Neural progenitor cell (in vitro differentiated cells): ENCODE data around the gene NDOR1. TPM values are rescaled to one million over a fixed set of nuclear protein-coding genes. Genes with fewer than 3 reads are reported as not detected.

ENCODE experiments used
- DNase-seq: peaks from one replicate; pipeline ENCODE4 v3.0.0-alpha.2; 2016; ENCODE audit warnings: low spot score
- H2AFZ ChIP-seq: fragments of 200-600 bp; sonication (generic); replicated peaks from 2 replicates; pipeline ENCODE4 v1.6.1; 2016; ENCODE audit warnings: antibody characterized with exemption
- H3F3A ChIP-seq: fragments of 200-600 bp; sonication (generic); 2 replicates; pipeline ENCODE4 v1.6.1; 2016; ENCODE audit warnings: antibody characterized with exemption, low read depth
- H3K27ac ChIP-seq: fragments of 200-600 bp; sonication (generic); 2 replicates; pipeline ENCODE4 v1.5.1; 2016; ENCODE audit warnings: mild to moderate bottlenecking
- H3K27me3 ChIP-seq: fragments of 200-600 bp; sonication (generic); 2 replicates; pipeline ENCODE4 v1.6.1; 2016; ENCODE audit warnings: mild to moderate bottlenecking, moderate library complexity
- H3K36me3 ChIP-seq: fragments of 200-600 bp; sonication (generic); 2 replicates; pipeline ENCODE4 v1.5.1; 2016
- H3K4me1 ChIP-seq: fragments of 200-600 bp; sonication (generic); 2 replicates; pipeline ENCODE4 v1.6.1; 2016; ENCODE audit warnings: mixed run types
- H3K4me2 ChIP-seq: fragments of 200-600 bp; sonication (generic); 2 replicates; pipeline ENCODE4 v1.6.1; 2016
- H3K4me3 ChIP-seq: fragments of 200-600 bp; sonication (generic); 2 replicates; pipeline ENCODE4 v1.5.1; 2016
- H3K79me2 ChIP-seq: fragments of 200-600 bp; sonication (generic); 2 replicates; pipeline ENCODE4 v1.6.1; 2016; ENCODE audit warnings: low read depth
- H3K9ac ChIP-seq: fragments of 200-600 bp; sonication (generic); 2 replicates; pipeline ENCODE4 v1.6.1; 2016
- H3K9me3 ChIP-seq: fragments of 200-600 bp; sonication (generic); 2 replicates; pipeline ENCODE4 v1.5.1; 2016; ENCODE audit warnings: low read depth
- H4K20me1 ChIP-seq: fragments of 200-600 bp; sonication (generic); 2 replicates; pipeline ENCODE4 v1.6.1; 2016; ENCODE audit warnings: low read depth
- H3K27ac Mint-ChIP-seq: 3 replicates; pipeline ENCODE4 v1.8.0; 2021; ENCODE audit warnings: mixed read lengths
- H3K27me3 Mint-ChIP-seq: 2 replicates; pipeline ENCODE4 v1.8.0; 2022; ENCODE audit warnings: low read depth, mild to moderate bottlenecking, inconsistent platforms, moderate library complexity, mixed read lengths; ENCODE audit not compliant: insufficient read depth
- H3K36me3 Mint-ChIP-seq: 3 replicates; pipeline ENCODE4 v1.8.0; 2021; ENCODE audit warnings: mixed read lengths
- H3K4me1 Mint-ChIP-seq: 3 replicates; pipeline ENCODE4 v1.8.0; 2021; ENCODE audit warnings: mixed read lengths
- H3K4me3 Mint-ChIP-seq: 3 replicates; pipeline ENCODE4 v1.8.0; 2021; ENCODE audit warnings: mild to moderate bottlenecking, moderate library complexity, mixed read lengths
- H3K9me3 Mint-ChIP-seq: 3 replicates; pipeline ENCODE4 v1.8.0; 2020; ENCODE audit warnings: mixed read lengths
- EZH2 ChIP-seq: fragments of 200-600 bp; sonication (generic); IDR thresholded peaks from 2 replicates; pipeline ENCODE4 v1.6.1; 2017; ENCODE audit warnings: antibody characterized with exemption, mild to moderate bottlenecking, moderate library complexity
- EZH2phosphoT487 ChIP-seq: fragments of 200-600 bp; sonication (generic); IDR thresholded peaks from 2 replicates; pipeline ENCODE4 v1.6.1; 2017; ENCODE audit warnings: antibody characterized with exemption
- total RNA-seq: library from RNA; depleted of rRNA; stranded (reverse); fragments of >200 nt; gene quantifications from 2 replicates; pipeline ENCODE4 v1.2.3, GENCODE V29; 2015; ENCODE audit warnings: low replicate concordance
- TF ChIP-seq, protein P1 (sequence below): fragments of 200-600 bp; sonication (generic); IDR thresholded peaks from 2 replicates; pipeline ENCODE4 v1.5.1; 2017; ENCODE audit warnings: antibody characterized with exemption, mild to moderate bottlenecking

The NDOR1 gene
- total RNA-seq, 1 donor from 2014 or later, result 5.1 TPM

GRCh38 chr9:137232510-137232909, 27.0 kb downstream of the NDOR1 start:
- H3K79me2 ChIP-seq, result no peaks in the 10 kb centered on the region
- no peak overlapping the region for H2AFZ ChIP-seq
- no peaks in the 10 kb centered on the region for H3K36me3 ChIP-seq
- H3F3A ChIP-seq, result no peaks in the 10 kb centered on the region
- Mint-ChIP-seq H3K4me3 (no peak overlapping the region), H3K27ac (no peak overlapping the region), H3K4me1 (peaks cover 2% of the 10 kb centered on the region), H3K36me3 (no peaks in the 10 kb centered on the region), H3K9me3 (no peaks in the 10 kb centered on the region), H3K27me3 (peaks cover 4% of the 10 kb centered on the region)
- TF ChIP-seq EZH2 (no peak), EZH2phosphoT487 (no peak)
- TF ChIP-seq, protein P1, sequence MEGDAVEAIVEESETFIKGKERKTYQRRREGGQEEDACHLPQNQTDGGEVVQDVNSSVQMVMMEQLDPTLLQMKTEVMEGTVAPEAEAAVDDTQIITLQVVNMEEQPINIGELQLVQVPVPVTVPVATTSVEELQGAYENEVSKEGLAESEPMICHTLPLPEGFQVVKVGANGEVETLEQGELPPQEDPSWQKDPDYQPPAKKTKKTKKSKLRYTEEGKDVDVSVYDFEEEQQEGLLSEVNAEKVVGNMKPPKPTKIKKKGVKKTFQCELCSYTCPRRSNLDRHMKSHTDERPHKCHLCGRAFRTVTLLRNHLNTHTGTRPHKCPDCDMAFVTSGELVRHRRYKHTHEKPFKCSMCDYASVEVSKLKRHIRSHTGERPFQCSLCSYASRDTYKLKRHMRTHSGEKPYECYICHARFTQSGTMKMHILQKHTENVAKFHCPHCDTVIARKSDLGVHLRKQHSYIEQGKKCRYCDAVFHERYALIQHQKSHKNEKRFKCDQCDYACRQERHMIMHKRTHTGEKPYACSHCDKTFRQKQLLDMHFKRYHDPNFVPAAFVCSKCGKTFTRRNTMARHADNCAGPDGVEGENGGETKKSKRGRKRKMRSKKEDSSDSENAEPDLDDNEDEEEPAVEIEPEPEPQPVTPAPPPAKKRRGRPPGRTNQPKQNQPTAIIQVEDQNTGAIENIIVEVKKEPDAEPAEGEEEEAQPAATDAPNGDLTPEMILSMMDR, result no peak
- no peak overlapping the region for H3K27ac ChIP-seq
- H3K4me1 ChIP-seq, result peaks cover 8% of the 10 kb centered on the region
- no peak overlapping the region for H3K4me2 ChIP-seq
- no peaks in the 10 kb centered on the region for H3K9me3 ChIP-seq
- DNase-seq, result no peak
- no peaks in the 10 kb centered on the region for H3K27me3 ChIP-seq
- H3K4me3 ChIP-seq, result no peak overlapping the region
- H3K9ac ChIP-seq, result no peak overlapping the region
- peaks cover 15% of the 10 kb centered on the region for H4K20me1 ChIP-seq

DNA sequence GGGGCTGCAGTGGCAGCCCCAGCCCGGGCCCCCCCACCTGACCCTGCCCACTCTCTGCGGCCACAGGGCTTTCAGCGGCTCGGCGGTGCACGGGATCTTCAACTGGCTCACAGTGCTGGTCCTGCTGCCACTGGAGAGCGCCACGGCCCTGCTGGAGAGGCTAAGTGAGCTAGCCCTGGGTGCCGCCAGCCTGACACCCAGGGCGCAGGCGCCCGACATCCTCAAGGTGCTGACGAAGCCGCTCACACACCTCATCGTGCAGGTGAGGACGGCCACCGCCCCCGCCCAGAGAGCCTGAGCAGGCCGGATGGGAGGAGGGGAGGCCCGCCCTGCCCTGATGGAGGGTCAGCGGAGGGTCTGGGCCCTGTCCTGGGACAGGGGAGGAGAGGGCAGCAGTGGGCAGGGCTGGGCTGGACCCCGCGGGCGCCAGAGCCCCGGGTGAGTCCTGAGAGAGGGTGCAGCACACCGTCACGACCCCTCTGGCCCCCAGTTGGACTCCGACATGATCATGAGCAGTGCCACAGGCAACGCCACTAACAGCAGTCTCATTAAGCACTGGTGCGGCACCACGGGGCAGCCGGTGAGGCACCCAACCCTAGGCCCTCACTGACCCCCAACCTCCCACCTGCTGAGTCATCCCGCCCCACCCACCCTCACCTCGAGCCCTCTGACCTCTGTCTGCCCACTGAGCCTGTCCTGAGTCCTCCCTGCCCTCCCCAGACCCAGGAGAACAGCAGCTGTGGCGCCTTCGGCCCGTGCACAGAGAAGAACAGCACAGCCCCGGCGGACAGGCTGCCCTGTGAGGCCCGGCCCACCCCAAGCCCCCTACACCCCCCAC, 27.9 kb downstream of the NDOR1 start:
- H3K9me3 Mint-ChIP-seq, result no peaks in the 10 kb centered on the region
- no peak overlapping the region for H2AFZ ChIP-seq
- no peak overlapping the region for H3K4me3 Mint-ChIP-seq
- H3K27ac ChIP-seq, result no peak overlapping the region
- peaks cover 8% of the 10 kb centered on the region for H3K4me1 ChIP-seq
- no peak for DNase-seq
- no peak overlapping the region for H3K27ac Mint-ChIP-seq
- H3K36me3 Mint-ChIP-seq, result no peaks in the 10 kb centered on the region
- H3K9me3 ChIP-seq, result no peaks in the 10 kb centered on the region
- H3K4me3 ChIP-seq, result no peak overlapping the region
- H3K4me2 ChIP-seq, result no peak overlapping the region
- peaks cover 2% of the 10 kb centered on the region for H3K27me3 Mint-ChIP-seq
- H3K36me3 ChIP-seq, result no peaks in the 10 kb centered on the region
- H3K79me2 ChIP-seq, result no peaks in the 10 kb centered on the region
- H3F3A ChIP-seq, result peaks cover 4% of the 10 kb centered on the region
- H4K20me1 ChIP-seq, result peaks cover 15% of the 10 kb centered on the region
- no peaks in the 10 kb centered on the region for H3K4me1 Mint-ChIP-seq
- no peak for TF ChIP-seq EZH2phosphoT487
- TF ChIP-seq EZH2, result no peak
- TF ChIP-seq, protein P1, result no peak
- no peak overlapping the region for H3K9ac ChIP-seq
- no peaks in the 10 kb centered on the region for H3K27me3 ChIP-seq

- H3K36me3 Mint-ChIP-seq, result no peaks in the 10 kb centered on the region
- no peak for DNase-seq
- H3K4me2 ChIP-seq, result no peak overlapping the region
- H2AFZ ChIP-seq, result no peak overlapping the region
- TF ChIP-seq EZH2phosphoT487 (no peak), EZH2 (no peak)
- TF ChIP-seq, protein P1, result no peak
- no peaks in the 10 kb centered on the region for H3K9me3 ChIP-seq
- H3K4me3 Mint-ChIP-seq, result no peak overlapping the region
- no peaks in the 10 kb centered on the region for H3K9me3 Mint-ChIP-seq
- H3K4me3 ChIP-seq, result no peak overlapping the region
- H3K79me2 ChIP-seq, result peaks cover 6% of the 10 kb centered on the region
- H4K20me1 ChIP-seq, result peaks cover 23% of the 10 kb centered on the region
- H3K27me3 Mint-ChIP-seq, result peaks cover 2% of the 10 kb centered on the region
- H3K36me3 ChIP-seq, result no peaks in the 10 kb centered on the region
- H3F3A ChIP-seq, result peaks cover 8% of the 10 kb centered on the region
- no peaks in the 10 kb centered on the region for H3K27me3 ChIP-seq
- no peak overlapping the region for H3K9ac ChIP-seq
- H3K4me1 ChIP-seq, result peaks cover 8% of the 10 kb centered on the region
- H3K27ac ChIP-seq, result no peak overlapping the region
- no peak overlapping the region for H3K27ac Mint-ChIP-seq
- peaks cover 6% of the 10 kb centered on the region for H3K4me1 Mint-ChIP-seq
Measured at GRCh38 chr9:137234055-137234697, 28.7 kb downstream of the NDOR1 start.
